Thyroid gland (tissue), 4 donors: ENCODE data around the gene KCNQ2.

Experiments
- CTCF ChIP-seq, 6 experiments: fragments of 200-600 bp in 3 of 6; fragments of 450-650 bp in 3 of 6; sonication (generic) in 3 of 6; IDR thresholded peaks; one replicate each; pipeline ENCODE4 v1.5.1; 2016 to 2019; ENCODE audit warnings: antibody characterized with exemption in 6 of 6, mild to moderate bottlenecking in 2 of 6, inconsistent platforms in 1 of 6, moderate library complexity in 1 of 6
- POLR2A ChIP-seq, 2 donors: fragments of 450-650 bp; IDR thresholded peaks; one replicate each; pipeline ENCODE4 v1.6.1; 2017; ENCODE audit warnings: antibody characterized with exemption in 2 of 2, mild to moderate bottlenecking in 2 of 2, moderate library complexity in 1 of 2

DNA sequence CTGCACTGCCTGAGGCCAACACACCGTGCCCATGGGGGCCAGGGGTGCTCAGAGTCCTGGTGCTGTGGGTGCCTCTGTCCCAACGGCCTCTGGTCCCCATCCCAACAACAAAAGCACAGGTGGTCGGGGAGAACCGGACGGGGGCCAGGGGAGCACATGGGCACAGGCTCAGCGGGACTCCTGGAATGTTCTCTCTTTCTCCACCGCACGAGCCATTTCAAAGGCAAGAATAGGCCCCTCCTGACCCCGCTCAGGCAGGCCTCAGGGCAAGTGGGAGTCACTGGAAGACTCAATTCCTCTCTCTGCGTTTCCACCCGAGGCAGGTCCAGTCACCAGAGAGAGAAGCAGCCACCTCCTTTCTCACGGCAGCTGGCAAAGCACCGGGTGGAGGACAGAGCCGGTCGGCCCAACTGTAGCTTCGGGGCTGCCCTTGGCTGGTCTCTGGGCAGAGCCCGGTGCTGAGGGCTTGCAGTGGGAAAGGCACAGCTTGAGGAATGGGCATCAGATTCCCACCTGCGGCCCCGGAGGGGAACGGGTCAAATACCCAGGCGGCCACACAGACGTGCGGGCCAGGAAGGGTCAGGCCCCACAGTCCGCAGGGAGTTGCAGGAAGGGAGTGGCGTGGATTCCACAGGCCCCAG, 55.2 kb downstream of the KCNQ2 start:
- TF ChIP-seq CTCF (IDR thresholded peaks at IDR 0.05), result no peak
- TF ChIP-seq POLR2A (IDR thresholded peaks at IDR 0.05), result no peak
